Neural crest cell (in vitro differentiated cells): Measurements from ENCODE around the gene FAF1. TPM values are rescaled to one million over a fixed set of nuclear protein-coding genes. Genes with fewer than 3 reads are reported as not detected.

Experiments used
- DNase-seq: peaks from one replicate; pipeline ENCODE4 v3.0.0; 2021; ENCODE audit warnings: low read depth, mixed read lengths, low spot score
- H3K27ac Mint-ChIP-seq: one replicate; pipeline ENCODE4 v1.8.0; 2021; ENCODE audit warnings: mild to moderate bottlenecking, mixed read lengths; ENCODE audit not compliant: unreplicated experiment
- H3K27me3 Mint-ChIP-seq: 2 replicates; pipeline ENCODE4 v1.8.0; 2021; ENCODE audit warnings: low read depth, mild to moderate bottlenecking, mixed read lengths
- H3K36me3 Mint-ChIP-seq: 2 replicates; pipeline ENCODE4 v1.8.0; 2021; ENCODE audit warnings: low read depth, mild to moderate bottlenecking, mixed read lengths
- H3K4me1 Mint-ChIP-seq: 2 replicates; pipeline ENCODE4 v1.8.0; 2021; ENCODE audit warnings: mixed read lengths
- H3K4me3 Mint-ChIP-seq: one replicate; pipeline ENCODE4 v1.8.0; 2021; ENCODE audit warnings: mild to moderate bottlenecking, mixed read lengths
- H3K9me3 Mint-ChIP-seq: 2 replicates; pipeline ENCODE4 v1.8.0; 2021; ENCODE audit warnings: mixed read lengths
- total RNA-seq: library from RNA; stranded (reverse); gene quantifications from 2 replicates; pipeline ENCODE4 v1.2.1, GENCODE V29; 2021
- TF ChIP-seq, protein P1 (sequence below): fragments of 200-600 bp; sonication (generic); conservative IDR thresholded peaks from 2 replicates; pipeline ENCODE4 v1.5.0; 2021; ENCODE audit warnings: antibody characterized with exemption, mild to moderate bottlenecking

Gene FAF1
- total RNA-seq, 1 donor from 2014 or later = 73.0 TPM

GRCh38 chr1:50526431-50526830 is 433.6 kb downstream of the FAF1 start:
- Mint-ChIP-seq H3K4me1 (no peaks in the 10 kb centered on the region), H3K9me3 (peaks cover 6% of the 10 kb centered on the region), H3K27me3 (no peaks in the 10 kb centered on the region), H3K4me3 (no peak overlapping the region), H3K36me3 (peaks cover 18% of the 10 kb centered on the region), H3K27ac (no peak overlapping the region)
- DNase-seq = no peak
- TF ChIP-seq, protein P1, sequence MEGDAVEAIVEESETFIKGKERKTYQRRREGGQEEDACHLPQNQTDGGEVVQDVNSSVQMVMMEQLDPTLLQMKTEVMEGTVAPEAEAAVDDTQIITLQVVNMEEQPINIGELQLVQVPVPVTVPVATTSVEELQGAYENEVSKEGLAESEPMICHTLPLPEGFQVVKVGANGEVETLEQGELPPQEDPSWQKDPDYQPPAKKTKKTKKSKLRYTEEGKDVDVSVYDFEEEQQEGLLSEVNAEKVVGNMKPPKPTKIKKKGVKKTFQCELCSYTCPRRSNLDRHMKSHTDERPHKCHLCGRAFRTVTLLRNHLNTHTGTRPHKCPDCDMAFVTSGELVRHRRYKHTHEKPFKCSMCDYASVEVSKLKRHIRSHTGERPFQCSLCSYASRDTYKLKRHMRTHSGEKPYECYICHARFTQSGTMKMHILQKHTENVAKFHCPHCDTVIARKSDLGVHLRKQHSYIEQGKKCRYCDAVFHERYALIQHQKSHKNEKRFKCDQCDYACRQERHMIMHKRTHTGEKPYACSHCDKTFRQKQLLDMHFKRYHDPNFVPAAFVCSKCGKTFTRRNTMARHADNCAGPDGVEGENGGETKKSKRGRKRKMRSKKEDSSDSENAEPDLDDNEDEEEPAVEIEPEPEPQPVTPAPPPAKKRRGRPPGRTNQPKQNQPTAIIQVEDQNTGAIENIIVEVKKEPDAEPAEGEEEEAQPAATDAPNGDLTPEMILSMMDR = no peak

DNA sequence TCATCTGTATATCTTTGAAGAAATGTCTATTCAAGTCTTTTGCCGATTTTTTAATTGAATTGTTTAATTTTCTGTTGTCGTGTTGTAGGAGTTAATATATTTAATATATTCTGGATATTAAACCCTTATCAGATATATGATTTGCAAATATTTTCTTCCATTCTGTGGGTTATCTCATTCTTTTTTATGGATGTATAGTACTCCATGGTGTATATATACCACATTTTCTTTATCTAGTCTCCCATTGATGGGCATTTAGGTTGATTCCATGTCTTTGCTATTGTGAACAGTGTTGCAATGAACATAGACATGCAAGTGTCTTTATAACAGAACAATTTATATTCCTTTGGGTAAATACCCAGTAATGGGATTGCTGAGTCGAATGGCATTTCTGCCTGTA is 436.5 kb downstream of the FAF1 start:
- H3K4me1 Mint-ChIP-seq = no peaks in the 10 kb centered on the region
- no peak overlapping the region for H3K27ac Mint-ChIP-seq
- peaks cover 18% of the 10 kb centered on the region for H3K36me3 Mint-ChIP-seq
- no peak for DNase-seq
- TF ChIP-seq, protein P1 = no peak
- no peaks in the 10 kb centered on the region for H3K27me3 Mint-ChIP-seq
- peaks cover 6% of the 10 kb centered on the region for H3K9me3 Mint-ChIP-seq
- no peak overlapping the region for H3K4me3 Mint-ChIP-seq

DNA sequence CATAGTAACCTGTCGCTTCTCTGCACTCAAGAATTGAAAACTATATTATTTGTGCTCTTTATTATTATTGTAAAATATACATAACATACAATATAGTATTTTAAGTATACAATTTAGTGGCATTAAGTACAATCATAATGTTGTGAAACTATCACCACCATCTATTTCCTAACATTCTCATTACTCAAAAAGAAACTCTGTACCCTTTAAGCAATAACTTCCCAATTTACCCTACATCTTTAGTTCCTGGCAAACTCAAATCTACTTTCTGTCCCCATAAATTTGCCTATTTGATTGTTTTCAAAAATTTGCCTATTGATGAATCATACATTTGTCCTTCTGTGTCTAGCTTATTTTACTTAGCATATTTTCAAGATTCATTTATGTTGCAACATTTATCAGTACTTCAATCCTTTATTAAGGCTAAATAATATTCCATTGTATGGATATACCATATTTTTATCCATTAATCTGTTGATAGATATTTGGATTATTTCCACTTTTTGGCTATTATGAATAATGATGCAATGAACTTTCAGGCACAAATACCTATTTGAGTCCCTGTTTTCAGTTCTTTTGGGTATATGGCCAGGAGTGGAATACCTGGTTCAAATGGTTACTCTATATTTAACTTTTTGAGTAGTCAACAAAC is 437.2 kb downstream of the FAF1 start:
- H3K4me1 Mint-ChIP-seq = no peaks in the 10 kb centered on the region
- TF ChIP-seq, protein P1 = no peak
- H3K27ac Mint-ChIP-seq = no peak overlapping the region
- peaks cover 18% of the 10 kb centered on the region for H3K36me3 Mint-ChIP-seq
- no peaks in the 10 kb centered on the region for H3K27me3 Mint-ChIP-seq
- H3K9me3 Mint-ChIP-seq = peaks cover 6% of the 10 kb centered on the region
- DNase-seq = no peak
- no peak overlapping the region for H3K4me3 Mint-ChIP-seq

DNA sequence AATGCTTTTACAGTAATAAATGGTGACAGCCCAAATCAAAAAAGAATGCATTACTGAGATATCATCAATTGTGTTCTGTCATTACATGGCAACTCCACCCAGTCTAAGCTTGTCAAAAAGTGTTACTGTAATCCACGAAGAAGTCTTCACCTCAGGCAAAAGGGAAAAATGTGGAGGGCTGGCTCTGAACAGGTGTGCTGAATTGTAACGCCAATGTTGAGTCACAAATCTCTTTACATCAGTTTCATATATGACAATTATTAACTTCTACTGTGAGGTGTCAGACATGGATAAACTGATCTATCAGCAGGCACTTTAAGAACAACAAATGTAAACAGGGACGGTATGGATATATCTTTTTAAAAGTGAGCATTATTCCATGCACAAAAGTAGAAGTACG is 438.4 kb downstream of the FAF1 start:
- no peak for DNase-seq
- Mint-ChIP-seq H3K27ac (no peak overlapping the region), H3K4me3 (no peak overlapping the region), H3K36me3 (peaks cover 15% of the 10 kb centered on the region), H3K27me3 (no peaks in the 10 kb centered on the region), H3K4me1 (no peaks in the 10 kb centered on the region), H3K9me3 (peaks cover 6% of the 10 kb centered on the region)
- TF ChIP-seq, protein P1 = no peak

- TF ChIP-seq, protein P1 = no peak
- DNase-seq = no peak
- Mint-ChIP-seq H3K4me1 (no peaks in the 10 kb centered on the region), H3K27me3 (no peaks in the 10 kb centered on the region), H3K4me3 (no peak overlapping the region), H3K9me3 (peaks cover 4% of the 10 kb centered on the region), H3K27ac (no peak overlapping the region), H3K36me3 (peaks cover 9% of the 10 kb centered on the region)
Measured at GRCh38 chr1:50517488-50517887, 442.6 kb downstream of the FAF1 start.
